T-helper 9 cell (primary cell): ENCODE measurements around the gene MGRN1.
A peak's percentile ranks its signal among the peaks of the same experiment; 100 is the strongest.
"Not testable (repeated sequence)": the region's sequence is repeated elsewhere in the genome, so short reads cannot be mapped to it uniquely, and the experiment has no call there.

ENCODE experiments used
- DNase-seq: peaks from one replicate; pipeline ENCODE4 v3.0.0-alpha.2; 2020

MGRN1 gene

DNA sequence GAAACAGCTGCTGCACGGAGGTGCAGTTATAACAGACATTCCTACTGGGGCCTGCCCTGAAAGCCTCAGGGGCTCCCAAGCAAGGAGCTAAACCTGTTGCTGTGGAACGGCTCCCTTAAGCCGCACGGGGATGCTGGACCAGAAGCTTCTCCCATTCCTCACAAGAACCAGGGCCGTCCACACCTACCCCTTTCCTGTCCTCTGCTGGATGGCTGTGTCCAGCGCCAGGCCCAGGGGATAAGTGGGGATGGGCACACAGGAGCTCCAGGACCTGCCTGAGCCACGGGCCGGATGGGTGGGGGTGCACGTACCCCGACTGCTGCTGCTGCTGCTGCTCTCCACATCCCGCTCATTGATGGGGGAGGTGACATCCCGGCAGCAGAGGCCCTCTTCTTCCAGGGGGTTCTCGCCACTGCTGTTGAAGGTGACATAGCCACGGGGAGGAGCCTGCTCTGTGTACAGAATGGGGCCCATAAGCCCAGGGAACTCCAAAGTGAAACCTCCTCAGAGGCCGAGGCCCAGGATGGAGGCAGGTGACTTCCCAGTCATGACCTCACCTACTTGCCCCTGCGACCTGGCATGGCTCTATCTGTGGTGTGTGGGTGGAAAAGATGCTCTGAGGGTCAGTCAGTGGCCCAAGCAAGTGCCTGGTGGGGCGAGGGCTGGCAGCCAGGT is 77.3 kb downstream of the MGRN1 start:
- no peak for DNase-seq

DNA sequence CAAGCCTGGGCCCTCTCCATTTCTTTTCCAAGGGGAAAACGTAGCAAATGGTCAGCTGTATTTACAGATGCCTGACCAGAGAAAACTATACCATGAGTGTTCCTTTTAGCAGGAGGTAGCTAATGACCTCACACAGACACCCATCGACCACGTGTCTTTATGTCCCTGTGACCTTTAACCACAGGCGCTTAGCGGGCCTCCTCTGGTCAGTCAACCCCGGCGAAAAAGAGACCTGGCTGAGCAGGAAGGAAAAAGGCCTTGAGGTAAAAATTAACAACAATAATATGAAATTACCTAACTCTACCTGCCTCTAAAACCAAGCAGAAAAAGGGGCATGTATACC is 77.8 kb downstream of the MGRN1 start:
- no peak for DNase-seq

DNA sequence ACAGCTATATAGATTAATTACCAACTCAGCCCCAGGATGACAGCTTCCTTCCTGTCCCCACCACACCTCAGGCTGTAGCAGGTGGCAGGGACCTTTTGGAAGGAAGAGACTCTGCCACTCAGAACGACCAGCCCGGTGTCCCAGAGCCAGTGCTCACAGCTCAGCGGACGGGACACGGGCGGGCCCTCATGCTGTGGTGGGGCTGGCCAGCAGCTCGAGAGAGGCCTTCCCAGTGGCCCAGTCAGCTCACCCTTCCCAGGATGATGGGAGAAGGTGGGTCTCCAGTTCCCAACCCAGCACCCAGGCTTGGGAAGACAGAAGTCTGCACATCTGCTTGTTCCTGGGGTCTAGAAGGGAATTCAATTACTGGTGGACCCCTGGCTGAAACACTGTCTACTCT is 79.3 kb downstream of the MGRN1 start:
- DNase-seq, result no peak

DNA sequence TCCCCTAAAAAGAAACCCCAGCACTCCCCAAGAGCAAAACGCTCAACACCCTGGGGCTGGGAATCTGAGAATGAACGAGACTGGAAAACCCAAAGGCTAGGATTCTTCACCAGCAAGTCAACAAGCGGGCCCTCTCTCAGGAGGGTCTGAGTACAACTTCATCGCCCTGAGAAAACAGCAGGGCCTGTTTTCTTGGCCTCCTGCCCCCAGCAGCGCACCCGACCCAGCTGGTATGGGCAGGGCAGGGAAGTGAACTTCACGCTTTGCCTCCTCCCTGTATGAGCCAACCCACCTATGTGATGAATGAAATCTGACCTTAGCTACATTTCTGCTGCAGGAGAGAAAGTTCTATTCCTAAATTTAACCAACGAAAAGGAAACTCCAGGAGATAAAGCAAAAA is 79.9 kb downstream of the MGRN1 start:
- no peak for DNase-seq

DNA sequence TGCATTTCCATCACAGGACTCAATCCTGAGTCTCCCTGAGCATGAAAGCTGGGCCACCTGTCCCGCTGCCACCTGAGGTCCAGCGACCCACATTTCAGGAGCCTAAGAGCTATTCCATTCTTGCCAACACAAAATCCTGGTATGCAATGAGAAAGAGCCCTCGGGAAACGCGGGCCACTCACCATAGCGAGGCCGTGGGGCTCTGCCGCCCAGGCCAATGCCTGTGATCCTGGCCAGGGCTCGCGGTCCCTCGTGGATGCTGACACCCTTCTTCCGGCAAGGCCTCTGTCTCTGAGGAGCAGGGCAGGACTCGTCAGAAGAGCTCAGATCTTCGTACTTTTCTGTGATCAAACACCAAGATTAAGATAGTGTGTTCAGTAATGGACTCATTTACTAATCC is 80.3 kb downstream of the MGRN1 start:
- no peak for DNase-seq

DNA sequence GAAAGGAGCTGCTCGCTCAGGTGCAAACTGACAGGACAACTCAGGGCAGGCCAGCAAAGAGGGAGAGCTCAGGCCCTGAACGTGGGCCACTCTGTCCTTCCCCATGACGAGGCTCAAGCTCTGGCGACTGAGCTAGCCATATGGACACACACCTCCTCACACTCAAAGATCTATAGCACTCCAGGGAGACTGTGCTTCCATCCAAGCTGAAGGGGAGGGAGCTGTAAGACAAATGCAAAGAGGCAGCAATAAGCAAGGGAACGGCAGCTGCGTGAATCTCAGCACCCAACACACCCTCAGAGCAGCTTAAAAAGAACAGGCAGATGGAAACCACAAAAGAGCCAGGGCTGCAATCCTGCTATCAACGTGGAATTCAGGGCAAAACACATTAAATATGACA is 82.2 kb downstream of the MGRN1 start:
- DNase-seq, result no peak

DNA sequence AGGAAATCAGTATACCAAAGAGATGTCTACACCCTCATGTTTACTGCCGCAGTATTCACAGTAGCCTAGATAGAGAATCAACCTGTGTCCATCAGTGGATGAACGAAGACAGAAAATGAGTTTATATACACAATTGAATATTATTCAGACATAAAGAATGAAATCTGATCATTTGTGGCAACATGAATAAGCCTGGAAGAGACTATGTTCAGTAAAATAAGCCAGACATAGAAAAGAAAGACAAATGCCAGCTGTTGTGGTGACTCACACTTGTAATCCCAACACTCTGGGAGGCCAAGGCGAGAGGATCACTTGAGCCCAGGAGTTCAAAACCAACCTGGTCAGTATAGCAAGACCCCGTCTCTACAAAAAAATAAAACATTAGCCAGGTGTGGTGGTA is 84.9 kb downstream of the MGRN1 start:
- no peak for DNase-seq

DNA sequence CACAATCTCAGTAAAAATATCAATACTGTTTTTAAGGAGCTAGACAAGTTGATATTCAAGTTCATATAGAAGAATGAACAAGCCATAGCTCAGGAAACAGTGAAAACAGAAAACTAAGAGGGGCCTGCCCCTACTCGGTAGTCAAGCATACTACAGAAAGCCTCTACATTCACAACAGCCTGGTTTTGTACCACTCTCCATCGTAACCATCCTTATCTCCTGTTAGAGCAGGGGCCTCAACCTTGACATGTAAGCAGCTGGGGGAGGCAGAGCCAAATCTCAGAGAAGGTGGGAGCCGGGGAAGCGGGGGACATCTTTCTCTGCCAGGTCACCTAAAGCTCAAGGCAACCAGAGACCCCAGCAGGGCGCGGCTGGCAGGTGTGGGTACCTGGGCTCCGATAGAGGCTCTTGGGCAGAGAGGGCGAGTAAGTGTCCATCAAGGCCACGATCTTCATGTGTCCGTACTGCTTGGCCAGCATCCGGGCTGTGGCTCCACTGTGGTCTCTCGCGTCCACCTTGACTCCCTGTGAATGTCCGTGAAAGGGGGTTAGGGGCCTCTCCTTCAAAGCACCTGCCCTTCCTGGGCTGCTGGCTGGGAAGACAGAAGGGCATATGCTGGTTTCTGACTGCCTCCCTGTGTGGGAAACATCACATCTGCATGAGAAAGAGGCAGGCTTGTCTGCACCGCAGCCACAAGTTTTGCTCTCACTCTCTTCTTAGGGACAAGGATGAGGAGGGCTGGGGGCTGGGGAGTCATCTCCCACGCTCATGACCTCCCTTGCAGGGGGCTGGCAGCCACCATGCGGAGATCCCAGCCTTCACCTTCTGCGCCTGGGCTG is 89.3 kb downstream of the MGRN1 start:
- DNase-seq, result no peak

DNA sequence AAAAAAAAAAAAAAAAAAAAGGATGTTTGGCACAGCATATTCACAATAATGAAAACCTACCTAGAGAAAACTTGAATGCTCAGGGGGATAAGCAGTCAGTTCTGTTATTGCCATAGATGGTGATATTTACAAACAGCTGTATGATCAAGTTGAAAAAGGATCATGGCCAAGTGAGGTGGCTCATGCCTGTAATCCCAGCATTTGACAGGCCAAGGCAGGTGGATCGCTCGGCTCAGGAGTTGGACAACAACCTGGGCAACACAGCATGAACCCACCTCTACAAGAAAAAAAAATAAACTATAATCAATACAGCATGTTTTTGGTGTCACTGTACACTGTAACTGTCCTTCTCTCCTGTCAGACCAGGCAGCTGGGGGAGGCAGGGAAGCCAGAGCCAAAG is 90.4 kb downstream of the MGRN1 start:
- no peak for DNase-seq

DNA sequence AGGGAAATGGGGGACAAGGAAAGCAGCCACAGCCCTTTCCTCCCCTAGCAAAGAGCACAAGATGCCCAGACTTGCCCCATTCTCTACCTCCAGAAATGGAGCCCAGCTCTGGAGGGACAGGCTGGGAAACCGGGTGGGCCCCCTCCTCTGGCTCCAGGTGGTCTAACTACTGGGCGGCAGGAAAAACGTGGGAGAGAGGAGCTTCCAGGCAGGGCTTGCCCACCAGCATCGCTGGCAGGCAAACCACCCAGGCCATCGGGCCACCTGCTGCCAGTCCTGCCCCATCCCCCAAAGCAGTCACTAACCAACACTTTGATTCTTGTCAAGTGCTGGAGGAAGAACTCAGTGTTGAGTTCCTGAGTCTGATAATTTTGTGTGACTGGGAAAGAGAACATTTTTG is 93.8 kb downstream of the MGRN1 start:
- DNase-seq, result no peak

DNA sequence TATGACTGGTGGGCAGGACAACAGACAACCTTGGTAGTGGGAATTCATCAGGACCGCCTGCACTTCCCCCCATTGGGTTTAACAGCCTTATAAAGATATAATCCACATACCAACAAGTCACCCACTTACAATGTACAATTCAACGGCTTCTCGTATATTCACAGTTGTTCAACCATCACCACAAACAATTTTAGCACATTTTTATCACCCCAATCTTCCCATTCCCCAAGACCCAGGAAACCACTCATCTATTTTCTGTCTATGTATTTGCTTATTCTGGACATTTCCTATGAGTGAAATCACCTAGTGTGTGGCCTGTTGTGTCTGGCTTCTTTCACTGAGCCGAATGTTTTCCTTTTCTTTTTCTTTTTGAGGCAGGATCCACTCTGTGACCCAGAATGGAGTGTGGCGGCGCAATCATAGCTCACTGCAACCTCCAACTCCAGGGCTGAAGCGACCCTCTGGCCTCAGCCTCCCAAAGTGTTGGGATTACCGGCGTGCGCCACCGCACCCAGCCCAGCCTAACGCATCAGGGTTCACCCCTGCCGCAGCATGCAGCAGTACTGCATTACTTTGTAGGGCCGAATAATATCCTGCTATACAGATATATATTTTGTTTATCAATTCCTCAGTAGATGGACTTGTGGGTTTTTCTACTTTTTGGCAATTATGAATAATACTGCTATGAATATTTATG is 98.6 kb downstream of the MGRN1 start:
- DNase-seq, result no peak

DNA sequence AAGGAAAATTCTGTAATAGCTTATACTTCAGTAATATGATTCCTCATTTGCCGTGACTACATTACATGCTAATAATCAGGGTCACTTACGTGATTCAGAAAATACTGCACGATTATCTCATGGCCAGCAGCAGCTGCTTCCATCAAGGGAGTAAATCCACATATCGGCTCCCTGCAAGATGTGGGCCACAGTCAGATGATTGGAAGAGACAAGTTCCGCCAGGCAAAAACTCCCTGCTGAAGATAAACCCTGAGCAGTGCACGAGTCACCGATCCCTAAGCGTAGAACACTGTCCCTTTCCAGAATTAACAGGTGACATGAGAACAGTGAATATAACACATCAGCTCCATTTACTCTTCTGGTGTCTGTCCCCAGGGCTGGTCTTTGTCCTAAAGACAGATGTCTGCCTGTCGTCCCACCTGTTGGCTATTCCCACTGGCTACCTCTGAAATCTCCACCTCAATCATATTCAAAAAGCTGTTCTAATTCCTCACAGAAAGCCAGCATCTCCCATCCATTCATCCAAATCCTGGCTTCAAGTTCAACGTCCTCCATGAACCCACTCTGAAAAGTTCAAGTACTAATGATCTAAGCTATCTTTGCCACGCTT is 100.1 kb downstream of the MGRN1 start:
- no peak for DNase-seq

DNA sequence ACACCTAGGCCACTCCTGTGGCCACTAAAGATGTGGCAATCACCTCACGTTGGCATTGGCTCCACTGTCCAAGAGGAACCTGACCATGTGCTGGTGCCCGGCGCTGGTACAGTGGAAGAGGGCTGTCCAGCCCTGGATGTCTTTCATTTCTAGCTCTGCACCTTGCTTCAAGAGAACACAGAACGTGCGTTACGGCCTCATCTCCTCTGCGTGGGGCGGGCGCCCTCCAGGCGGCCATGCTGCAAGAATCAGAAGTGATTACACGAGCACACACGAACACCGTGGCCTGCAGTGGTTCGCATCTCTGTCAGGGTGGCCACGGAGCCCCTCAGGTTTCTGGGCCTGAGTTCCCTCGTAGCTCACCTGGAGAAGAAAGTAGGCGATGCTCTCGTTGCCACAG is 102.0 kb downstream of the MGRN1 start:
- no peak for DNase-seq

DNA sequence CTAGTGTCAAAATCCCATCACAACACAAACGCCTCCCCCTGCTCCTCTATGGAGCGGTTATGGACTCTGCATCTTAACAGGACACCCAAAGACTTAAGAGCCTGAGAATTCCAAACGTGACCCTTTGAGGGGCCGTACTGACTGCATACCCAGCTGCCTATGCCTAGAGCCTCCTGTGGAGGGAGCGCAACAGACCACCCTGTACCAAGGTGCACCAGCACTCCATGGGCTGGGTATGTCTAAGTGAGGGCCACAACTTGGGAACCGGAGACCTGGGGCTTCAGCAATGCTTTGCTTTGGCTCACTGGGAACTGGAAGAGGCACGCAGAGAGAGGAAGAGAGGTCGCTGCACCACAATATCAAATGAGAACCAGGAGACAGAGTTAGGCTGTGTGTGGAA is 104.0 kb downstream of the MGRN1 start:
- DNase-seq, result no peak

DNA sequence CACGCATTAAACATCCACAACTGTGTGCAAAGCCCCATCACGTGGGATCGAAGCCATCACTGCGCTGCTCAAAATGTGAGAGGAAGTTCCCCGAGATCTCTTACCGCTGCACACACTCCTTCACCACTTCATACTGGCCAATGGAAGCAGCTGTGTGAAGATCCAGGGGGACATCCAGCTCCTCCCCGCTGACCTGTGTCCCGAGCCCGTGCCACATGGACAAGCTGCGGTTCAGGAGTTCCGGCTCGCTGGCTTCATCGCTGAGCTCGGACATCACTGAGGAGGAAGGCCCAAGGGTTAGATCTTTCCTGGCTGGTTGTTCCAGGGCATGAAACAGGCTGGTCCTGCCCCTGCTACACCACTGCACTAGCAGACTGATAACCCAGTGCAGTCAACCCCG is 105.2 kb downstream of the MGRN1 start:
- no peak for DNase-seq

DNA sequence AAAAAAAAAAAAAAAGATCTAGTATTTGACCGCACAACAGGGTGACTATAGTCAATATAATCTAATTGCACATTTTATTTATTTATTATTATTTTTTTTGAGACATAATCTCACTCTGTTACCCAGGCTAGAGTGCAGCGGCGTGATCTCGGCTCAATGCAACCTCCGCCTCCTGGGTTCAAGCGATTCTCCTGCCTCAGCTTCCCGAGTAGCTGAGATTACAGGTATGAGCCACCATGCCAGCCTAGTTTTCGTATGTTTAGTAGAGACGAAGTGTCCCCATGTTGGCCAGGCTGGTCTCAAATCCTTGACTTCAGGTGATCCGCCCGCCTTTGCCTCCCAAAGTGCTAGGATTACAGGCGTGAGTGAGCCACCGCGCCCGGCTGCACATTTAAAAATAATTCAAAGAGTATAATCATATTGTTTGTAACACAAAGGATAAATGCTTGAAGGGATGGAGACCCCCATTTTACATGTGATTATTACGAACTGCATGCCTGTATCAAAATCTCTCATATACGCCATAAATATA is 108.7 kb downstream of the MGRN1 start:
- no peak for DNase-seq

DNA sequence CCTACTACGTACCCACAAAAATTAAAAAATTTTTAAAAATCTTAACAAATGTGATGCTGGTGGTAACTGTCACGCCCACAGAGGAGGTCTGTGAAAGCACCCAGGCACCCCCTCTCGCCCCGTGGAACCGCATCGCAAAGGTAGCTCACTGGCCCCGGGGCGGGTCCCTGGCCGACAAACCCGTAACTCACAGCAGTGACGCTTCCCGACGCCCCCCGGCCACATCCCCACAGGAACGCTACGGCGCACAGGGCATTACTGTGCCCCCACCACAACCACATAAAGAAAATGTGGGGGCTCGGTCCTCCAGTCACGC is 109.1 kb downstream of the MGRN1 start:
- DNase-seq, result peak; percentile 10

DNA sequence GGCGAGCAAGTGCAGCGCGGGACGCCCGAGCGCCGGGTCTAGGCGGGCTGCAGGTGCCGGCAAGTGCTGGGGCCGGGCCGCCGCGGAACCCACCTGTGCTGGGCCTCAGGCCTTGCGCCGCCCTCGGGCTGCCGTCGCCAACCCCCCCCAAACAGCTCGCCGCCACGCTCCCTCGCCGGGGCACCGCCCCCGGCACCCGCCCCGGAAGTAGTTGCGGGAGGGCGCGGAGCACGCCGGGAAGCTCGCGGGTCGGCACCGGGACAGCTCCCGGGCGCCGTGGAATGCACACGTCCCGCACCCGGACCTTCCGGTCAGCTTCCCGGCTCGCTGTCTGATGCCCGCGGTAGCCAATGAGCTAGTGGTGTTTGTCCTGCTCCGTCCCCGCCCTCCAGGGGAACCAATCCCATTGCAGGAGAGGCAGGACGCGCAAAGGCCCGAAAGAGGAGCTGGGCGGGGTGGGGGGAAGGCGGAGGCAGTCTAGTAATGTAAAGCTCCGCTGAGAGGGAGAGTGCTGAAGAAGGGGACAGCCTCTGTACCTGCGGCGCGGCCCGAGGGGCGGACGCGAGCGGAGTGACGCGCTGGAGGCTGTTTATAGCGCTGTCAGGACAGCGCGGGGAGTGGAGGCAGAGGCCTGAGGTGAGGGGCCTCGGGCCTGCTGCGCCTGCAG is 109.6 kb downstream of the MGRN1 start, which contains the start of the genes ANKS3 and DNAAF8:
Gene ANKS3 (minus strand): TSS at position 209 of the 667 bp plus-strand sequence. CDS start 4,122 bp downstream, outside the sequence.
Gene DNAAF8 (plus strand): TSS at position 475 of the 667 bp plus-strand sequence. CDS start 1,978 bp downstream, outside the sequence.
- DNase-seq, result peak; percentile 73

DNA sequence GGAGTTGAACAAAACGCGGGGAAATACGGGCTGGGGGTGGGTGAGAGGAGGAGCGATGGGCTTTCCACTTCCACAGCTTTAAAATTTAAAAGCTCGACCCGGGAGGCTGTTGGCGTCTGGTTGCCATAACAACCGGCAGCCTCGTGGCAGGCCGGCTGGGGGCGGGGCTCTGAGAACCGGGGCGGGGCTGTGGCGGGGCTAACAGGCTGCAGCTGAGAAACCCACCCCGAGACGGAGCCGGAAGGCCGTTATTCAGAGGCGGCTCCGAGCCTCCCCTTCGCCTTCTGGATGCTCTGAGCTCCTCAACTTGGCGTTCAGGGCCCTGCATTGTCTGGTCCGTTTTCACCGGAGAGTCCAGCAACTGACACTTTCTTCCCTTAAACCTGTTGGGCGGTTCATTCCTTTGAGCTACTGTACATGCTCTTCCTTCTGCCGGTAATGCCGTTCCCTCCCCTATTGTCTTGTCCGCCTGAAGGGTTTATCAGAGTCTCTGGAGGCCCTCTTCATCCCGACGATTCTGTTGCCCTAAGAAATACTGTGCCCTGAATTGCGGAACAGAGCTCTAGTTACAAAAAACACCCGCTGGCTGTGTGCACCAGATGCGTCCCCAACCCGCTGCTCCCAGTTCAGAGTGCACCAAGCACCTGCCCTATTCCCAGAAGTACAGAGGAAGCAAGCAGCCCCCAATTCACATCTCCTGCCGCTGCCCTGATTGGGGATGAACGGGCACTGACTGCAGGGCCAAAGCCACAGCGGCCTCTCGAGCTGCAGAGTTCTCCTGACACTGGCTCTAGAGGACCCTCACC is 110.3 kb downstream of the MGRN1 start:
- DNase-seq, result peak; percentile 97

DNA sequence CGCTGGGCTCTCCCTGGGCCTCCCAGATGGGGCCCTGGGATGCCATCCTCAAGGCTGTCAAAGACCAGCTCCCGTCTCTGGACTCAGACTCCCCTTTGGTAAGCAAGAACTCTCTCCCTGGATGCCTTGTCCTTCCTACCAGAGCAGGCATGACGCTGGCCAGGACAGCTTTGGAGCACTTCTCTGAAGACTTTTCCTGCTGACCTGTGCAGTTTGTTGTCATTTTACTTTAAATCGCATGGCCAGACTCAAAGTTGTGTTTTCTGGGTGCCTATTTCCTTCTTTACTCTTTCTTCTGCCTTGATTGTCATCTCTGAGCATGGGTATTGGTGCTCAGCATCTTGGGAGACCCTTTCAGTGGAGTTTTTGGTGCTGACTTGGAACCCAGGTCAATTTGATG is 111.9 kb downstream of the MGRN1 start:
- DNase-seq, result no peak

DNA sequence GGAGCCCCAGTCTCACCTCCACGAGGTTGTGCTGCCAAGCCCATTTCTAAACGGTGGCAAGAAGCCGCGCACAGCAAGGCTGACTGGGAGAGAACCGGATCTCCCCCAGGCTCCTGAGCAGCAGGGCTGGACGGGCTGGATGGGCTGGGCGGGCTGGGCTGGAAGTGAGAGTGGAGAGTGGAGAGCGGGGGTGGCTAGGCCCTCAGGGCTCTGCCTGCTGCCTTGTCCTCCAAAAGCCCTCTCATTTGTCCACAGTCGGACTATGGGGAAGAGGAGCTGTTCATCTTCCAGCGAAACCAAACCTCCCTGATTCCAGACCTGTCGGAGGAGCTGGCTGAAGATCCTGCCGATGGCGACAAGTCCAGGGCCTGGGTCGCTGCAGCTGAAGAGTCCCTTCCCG is 112.9 kb downstream of the MGRN1 start:
- no peak for DNase-seq

DNA sequence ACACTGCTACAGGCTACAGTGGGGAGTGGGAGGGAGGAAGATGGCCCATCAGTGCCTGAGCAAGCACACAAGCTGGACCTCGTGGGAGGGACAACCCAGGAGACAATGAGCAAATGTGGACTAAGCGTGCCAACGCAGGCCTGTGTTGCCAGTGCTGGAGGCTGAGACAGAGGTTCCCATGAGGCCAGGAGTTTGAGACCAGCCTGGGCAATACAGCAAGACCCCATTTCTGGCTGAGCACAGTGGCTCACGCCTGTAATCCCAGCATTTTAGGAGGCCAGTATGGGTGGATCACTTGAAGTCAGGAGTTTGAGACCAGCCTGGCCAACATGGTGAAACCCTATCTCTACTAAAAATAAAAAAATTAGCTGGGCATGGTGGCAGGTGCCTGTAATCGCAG is 113.7 kb downstream of the MGRN1 start:
- DNase-seq, result not testable (repeated sequence)
